Putamen (tissue), 1 donor: ENCODE measurements around the gene SPTLC3.
A peak's percentile ranks its signal among the peaks of the same experiment; 100 is the strongest.

ENCODE experiments used
- DNase-seq: peaks from one replicate; pipeline ENCODE4 v3.0.0-alpha.2; 2016; ENCODE audit warnings: low spot score

Gene SPTLC3

GRCh38 chr20:12984863-12985262 is 23.9 kb upstream of the SPTLC3 start:
- no peak for DNase-seq

DNA sequence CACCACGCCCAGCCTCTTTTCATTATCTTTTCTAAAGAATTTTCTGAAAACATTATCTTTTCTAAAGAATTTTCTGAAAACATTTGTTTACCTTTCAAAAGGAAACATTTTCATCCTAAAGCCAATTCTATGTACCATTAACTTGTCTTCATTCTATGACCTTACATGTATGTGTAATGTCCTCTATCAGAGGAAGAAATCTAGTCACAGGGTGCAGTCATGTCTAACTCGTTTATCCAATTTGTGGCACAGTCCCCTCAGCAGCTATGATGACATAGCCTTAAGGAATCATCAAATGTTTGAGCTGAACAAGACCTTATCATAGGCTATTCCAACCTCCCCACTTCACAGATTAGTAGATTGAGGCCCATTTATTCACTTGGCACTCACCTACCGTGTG is 21.5 kb upstream of the SPTLC3 start:
- no peak for DNase-seq

DNA sequence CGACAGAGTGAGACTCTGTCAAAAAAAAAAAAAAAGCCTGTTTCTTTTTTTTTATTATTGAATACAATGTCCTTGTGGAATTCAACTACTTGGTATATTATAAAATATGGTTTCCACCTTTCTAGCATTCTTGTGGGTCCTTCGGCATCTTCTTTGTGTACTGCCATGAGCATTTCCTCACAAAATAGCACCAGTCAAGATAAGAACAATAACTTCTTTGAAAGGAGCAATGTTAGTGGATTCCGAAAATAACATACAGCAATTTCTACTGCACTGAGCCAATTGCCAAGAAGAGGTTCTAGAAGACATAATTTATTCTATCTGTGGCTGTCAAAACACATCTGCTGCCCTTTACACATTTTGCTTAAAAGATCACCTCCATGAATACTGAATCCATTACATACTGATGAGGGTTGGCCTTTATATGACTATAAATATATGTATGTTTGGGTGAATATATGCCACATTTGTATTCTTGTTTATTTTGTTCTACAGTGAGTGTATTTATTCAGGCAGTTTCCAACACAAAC is 19.1 kb upstream of the SPTLC3 start:
- DNase-seq: no peak

GRCh38 chr20:12997128-12997655 is 11.6 kb upstream of the SPTLC3 start:
- no peak for DNase-seq

DNA sequence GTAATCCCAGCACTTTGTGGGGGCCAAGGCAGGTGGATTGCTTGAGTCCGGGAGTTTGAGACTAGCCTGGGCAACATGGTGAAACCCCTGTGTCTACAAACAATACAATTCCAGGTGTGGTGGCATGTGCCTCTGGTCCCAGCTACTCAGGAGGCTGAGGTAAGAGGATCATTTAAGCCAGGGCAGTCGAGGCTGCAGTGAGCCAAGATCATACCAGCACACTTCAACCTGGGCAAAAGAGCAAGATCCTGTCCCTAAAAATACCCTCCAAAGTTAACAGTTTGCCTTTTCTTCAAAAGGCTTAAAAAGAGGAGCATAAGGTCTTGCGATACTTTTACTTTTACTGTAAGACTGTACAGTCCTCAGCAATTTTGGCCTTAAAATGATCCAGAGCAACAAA is 10.7 kb upstream of the SPTLC3 start:
- no peak for DNase-seq

DNA sequence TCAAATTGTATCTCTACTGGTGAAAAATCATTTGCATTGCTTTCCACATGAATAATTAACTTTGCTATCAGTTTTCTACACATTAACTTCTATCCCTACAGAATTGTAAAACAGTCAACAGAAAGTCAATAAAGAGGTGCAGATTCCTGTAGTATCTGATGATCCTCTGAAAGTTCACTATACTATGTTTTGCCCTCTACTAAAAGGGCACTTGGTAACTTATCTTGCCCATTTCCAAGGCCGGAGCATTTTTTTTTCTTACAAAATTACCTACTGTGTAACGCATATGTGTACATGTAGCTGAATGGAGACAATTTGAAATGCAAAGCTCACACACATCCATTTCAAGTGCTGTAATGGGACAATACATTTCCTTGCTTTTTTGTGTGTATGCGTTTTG is 9.6 kb upstream of the SPTLC3 start:
- DNase-seq: no peak

- DNase-seq: no peak
Measured at GRCh38 chr20:13002251-13002650, 6.5 kb upstream of the SPTLC3 start.

GRCh38 chr20:13006825-13007224 is 1.9 kb upstream of the SPTLC3 start:
- no peak for DNase-seq

DNA sequence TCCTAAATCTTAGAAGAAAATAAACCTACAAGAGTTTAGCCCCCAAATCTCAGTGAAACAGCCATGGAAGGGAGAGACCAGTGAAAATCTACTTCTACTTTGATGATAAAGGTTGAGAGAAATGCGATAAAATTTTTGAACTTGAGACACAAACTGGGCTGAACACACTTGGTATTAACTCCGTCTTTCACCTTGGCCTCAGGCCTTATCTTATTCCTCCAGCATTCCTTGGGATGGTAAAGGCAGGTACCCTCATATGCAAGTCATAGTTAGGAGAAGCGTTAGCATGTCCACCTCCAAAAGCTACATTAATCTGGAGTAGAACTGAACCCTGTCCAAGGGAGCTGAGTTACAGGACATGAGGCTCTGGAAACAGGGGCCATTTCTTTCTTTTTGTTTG is 1.2 kb upstream of the SPTLC3 start:
- no peak for DNase-seq

GRCh38 chr20:13009682-13010406 is 1.1 kb downstream of the SPTLC3 start:
- DNase-seq: peak; percentile 38

DNA sequence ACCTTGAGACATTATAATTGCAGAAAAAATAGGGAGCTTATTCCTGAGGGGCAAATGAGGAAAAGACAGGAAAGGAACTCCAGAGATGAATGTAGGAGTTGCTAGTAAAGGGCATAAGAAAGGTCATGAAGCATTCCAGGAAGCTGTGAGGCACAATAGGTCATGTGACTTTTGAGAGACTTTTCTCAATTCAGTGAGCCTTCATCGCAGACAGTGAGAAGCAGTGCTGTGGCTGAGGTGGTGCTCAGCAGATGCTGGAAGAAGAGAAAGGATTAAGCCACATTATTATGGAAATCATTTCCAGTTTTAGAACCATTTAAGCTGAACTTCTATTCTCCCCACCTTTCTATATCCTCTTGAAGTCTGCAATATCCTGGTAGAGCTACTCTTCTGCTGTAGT is 4.1 kb downstream of the SPTLC3 start:
- no peak for DNase-seq

DNA sequence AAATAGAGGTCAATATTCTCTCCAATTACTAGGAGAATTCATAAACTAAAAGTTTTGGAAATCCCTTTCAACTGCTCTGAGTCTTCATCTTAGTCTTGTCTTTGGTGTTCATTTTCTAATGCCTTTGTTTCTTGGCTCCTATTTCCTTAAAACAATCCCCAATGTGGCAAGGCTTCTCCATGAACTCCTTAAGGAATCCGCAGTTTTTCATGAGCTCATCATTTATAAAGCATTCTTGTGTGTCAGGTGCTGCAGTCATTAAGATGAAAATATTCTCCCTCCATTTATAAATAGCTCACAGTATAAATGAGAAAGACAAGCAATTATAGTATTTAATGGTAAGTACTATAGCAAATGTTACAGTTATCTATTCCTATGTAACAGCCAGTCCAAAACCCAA is 4.6 kb downstream of the SPTLC3 start:
- no peak for DNase-seq

DNA sequence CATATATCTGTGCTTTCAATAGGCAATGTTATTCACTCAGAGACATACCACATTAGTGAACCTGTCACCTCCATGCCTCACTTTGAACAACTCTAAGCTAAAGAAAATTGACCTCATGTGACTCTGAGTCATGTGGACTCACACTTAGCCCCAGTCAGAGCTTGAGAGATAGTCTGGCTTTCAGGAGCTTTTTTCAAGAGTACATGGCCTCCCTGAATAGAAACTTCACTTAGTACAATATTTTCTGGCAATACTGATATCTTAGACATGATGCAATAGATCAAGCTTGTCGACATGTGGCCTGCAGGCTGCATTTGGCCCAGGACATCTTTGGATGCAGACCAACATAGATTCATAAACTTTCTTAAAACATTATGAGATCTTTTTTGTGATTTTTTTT is 8.5 kb downstream of the SPTLC3 start:
- DNase-seq: no peak

GRCh38 chr20:13017883-13018535 is 9.2 kb downstream of the SPTLC3 start:
- no peak for DNase-seq

- DNase-seq: no peak
Measured at GRCh38 chr20:13021205-13021970, 12.6 kb downstream of the SPTLC3 start.

DNA sequence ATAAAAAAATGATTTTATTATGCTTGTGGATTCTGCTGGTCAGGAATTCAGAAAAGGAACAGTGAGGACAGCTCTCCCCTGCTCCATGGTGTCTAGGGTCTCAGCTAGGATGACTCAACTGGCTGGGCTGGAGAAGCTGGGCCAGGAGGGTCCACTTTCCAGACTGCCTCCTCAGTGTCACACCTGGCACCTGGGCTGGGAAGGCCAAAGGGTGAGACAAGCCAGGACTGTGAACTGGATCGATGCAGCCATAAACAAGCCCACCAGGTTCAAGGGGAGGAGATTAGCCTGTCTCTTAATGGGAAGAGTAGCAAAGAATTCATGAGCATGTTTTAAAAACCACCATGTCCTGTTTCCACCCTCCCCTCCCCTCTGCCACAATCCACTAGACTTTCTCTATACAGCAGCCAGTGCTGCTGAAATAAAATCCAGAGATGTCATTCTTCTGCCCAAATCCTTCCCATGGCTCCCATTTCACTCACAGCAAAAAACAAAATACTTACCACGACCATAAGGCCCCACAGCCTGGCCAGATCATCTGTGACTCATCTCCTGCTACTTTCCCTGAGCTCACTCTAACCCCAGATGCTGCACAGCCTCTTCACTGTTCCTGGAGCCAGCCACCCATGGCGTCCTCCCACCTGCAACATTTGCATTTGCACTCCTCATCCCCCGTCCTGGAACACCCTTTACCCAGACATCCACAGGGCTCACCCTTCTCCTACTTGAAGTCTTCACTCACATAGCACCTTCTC is 13.8 kb downstream of the SPTLC3 start:
- peak; percentile 71 for DNase-seq

DNA sequence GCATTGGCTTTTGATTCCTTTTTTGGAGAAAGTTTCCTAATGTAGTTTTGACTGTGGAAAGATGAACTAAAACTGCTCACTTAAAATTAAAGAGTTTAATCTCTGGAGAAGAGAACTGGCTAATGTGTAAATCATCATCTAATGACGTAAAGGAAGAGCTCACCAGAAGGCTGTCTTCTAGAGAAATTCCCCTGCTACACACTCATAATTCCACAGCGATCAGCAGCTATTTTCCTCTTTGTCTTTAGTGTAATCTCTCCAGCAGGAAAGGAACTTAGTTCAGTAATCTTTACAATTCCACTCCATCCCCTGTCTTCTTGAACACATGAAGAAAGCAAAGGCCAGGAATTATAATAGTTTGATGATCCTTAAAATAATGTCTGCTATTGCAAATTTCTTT is 15.8 kb downstream of the SPTLC3 start:
- no peak for DNase-seq

- no peak for DNase-seq
Measured at GRCh38 chr20:13025181-13025580, 16.4 kb downstream of the SPTLC3 start.

DNA sequence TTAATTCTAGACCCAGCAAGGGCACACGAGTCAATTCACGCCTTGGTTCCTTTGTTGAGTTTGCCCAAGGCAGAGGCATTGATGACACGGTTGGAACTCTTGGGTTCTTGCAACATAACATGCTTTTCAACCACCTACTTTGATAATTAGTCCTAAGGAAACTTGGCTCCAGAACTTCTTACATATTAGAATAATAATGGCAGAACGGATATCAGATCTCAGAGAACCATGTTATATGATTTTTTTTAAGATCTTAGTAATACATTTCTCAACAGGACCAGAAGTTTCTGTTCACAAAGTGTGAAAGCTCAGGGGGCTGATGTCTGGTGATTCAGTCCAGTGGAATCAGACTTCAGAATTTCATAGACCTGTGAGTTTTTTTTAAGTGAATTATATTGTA is 19.2 kb downstream of the SPTLC3 start:
- DNase-seq: no peak

DNA sequence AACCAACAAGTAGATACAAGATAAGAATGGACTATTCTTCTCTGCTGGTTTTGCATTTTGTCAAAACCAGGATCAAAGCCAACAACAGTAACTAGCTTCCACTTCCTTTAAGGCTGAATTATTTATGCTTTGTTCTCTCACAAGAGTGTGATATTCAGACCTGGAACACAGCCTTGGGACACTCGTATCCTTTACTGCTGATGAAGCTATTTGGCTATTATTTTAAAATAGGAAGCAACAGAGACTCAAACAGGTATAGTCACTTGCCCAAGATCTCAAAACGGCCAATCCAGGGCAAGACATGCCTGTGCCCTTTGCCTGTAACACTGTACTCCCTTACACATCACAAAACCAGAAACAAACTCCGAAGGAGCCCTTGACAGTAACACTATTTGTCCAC is 19.9 kb downstream of the SPTLC3 start:
- DNase-seq: no peak

- DNase-seq: no peak
Measured at GRCh38 chr20:13029687-13030375, 21.1 kb downstream of the SPTLC3 start.
